ENCODE results near the gene PRKCH.

GRCh38 chr14:61519735-61520134 lies 198.4 kb downstream of the PRKCH start:
- no peak for TF ChIP-seq ZFP3 (CRISPR knock-in tag; IDR thresholded peaks at IDR 0.05)
- no peak for TF ChIP-seq ZNF8 (CRISPR knock-in tag; IDR thresholded peaks at IDR 0.05)
- no peak for TF ChIP-seq BACH2 (CRISPR knock-in tag; IDR thresholded peaks at IDR 0.05; ENCODE audit: borderline replicate concordance)
- TF ChIP-seq PATZ1 (CRISPR knock-in tag; IDR thresholded peaks at IDR 0.05; ENCODE audit: borderline replicate concordance): no peak
- TF ChIP-seq SNAI2 (CRISPR knock-in tag; IDR thresholded peaks at IDR 0.05): no peak
- TF ChIP-seq TOX (CRISPR knock-in tag; IDR thresholded peaks at IDR 0.05; ENCODE audit: borderline replicate concordance): no peak
- no peak for TF ChIP-seq TCF4 (CRISPR knock-in tag; IDR thresholded peaks at IDR 0.05; ENCODE audit: borderline replicate concordance)

All from SK-N-SH treated with all-trans-retinoic acid at 6 μM for 48 hours (cell line).